HG03432 (cell line): ENCODE results near the gene RBBP8NL.
"Not testable (repeated sequence)": the region's sequence is repeated elsewhere in the genome, so short reads cannot be mapped to it uniquely, and the experiment has no call there.

ENCODE experiments used
- ATAC-seq: cut with Tn5 transposase; IDR thresholded peaks from one replicate; pipeline ENCODE4 v1.9.1; 2021; ENCODE audit warnings: mild to moderate bottlenecking, moderate library complexity; ENCODE audit not compliant: unreplicated experiment

RBBP8NL gene

GRCh38 chr20:62445553-62446340, 18.4 kb upstream of the RBBP8NL start:
- no peak for ATAC-seq

GRCh38 chr20:62444286-62444685, 16.9 kb upstream of the RBBP8NL start:
- ATAC-seq, result no peak

- no peak for ATAC-seq
Measured at GRCh38 chr20:62441987-62442539, 14.7 kb upstream of the RBBP8NL start.

GRCh38 chr20:62439218-62439617, 11.9 kb upstream of the RBBP8NL start:
- no peak for ATAC-seq

- no peak for ATAC-seq
Measured at GRCh38 chr20:62437927-62438326, 10.6 kb upstream of the RBBP8NL start.

- no peak for ATAC-seq
Measured at GRCh38 chr20:62437496-62437895, 10.2 kb upstream of the RBBP8NL start.

GRCh38 chr20:62436692-62437091, 9.4 kb upstream of the RBBP8NL start:
- ATAC-seq, result no peak

GRCh38 chr20:62433658-62434497, 6.5 kb upstream of the RBBP8NL start:
- no peak for ATAC-seq

- ATAC-seq, result no peak
Measured at GRCh38 chr20:62430866-62431447, 3.6 kb upstream of the RBBP8NL start.

GRCh38 chr20:62430311-62430853, 3.0 kb upstream of the RBBP8NL start:
- no peak for ATAC-seq

GRCh38 chr20:62429455-62430310, 2.3 kb upstream of the RBBP8NL start:
- ATAC-seq, result no peak

- no peak for ATAC-seq
Measured at GRCh38 chr20:62428396-62429295, 1.3 kb upstream of the RBBP8NL start.

GRCh38 chr20:62428002-62428372, 648 bp upstream of the RBBP8NL start:
- no peak for ATAC-seq

- ATAC-seq, result no peak
Measured at GRCh38 chr20:62426699-62427131, 624 bp downstream of the RBBP8NL start.

GRCh38 chr20:62426059-62426348, 1.3 kb downstream of the RBBP8NL start:
- ATAC-seq, result not testable (repeated sequence)

GRCh38 chr20:62425281-62426058, 1.9 kb downstream of the RBBP8NL start:
- ATAC-seq, result no peak

GRCh38 chr20:62424249-62425107, 2.9 kb downstream of the RBBP8NL start:
- ATAC-seq, result no peak

GRCh38 chr20:62423326-62423706, 4.0 kb downstream of the RBBP8NL start:
- no peak for ATAC-seq
